ENCODE results near the gene ZNF45. TPM values are rescaled to one million over a fixed set of nuclear protein-coding genes. Genes with fewer than 3 reads are reported as not detected.

Gene ZNF45
- total RNA-seq, 2 experiments from 2014 or later, result 4.0 to 4.6 TPM

- Histone ChIP-seq H3K27ac (ENCODE audit: low read depth in 1 of 2, low read length in 2 of 2) (no peak overlapping the region), H3K9me3 (ENCODE audit: control insufficient read depth in 1 of 2, insufficient read depth in 1 of 2, low read length in 2 of 2) (peaks cover 28 to 40% of the 10 kb centered on the region in 2 experiments), H3K27me3 (ENCODE audit: control insufficient read depth in 1 of 2, insufficient read depth in 2 of 2, low read length in 2 of 2) (no peaks in the 10 kb centered on the region), H3K4me1 (ENCODE audit: insufficient read depth, low read length) (peaks cover 12% of the 10 kb centered on the region), H3K36me3 (ENCODE audit: insufficient read depth, low read length) (no peaks in the 10 kb centered on the region), H3K4me3 (ENCODE audit: low read length) (peak overlapping the region; percentile 71)
- Mint-ChIP-seq H3K27me3 (no peaks in the 10 kb centered on the region), H3K27ac (no peak overlapping the region), H3K9me3 (peaks cover 25% of the 10 kb centered on the region), H3K4me1 (ENCODE audit: low read depth) (peaks cover 25% of the 10 kb centered on the region), H3K4me3 (peak overlapping the region; percentile 91), H3K36me3 (ENCODE audit: low read depth) (peaks cover 80% of the 10 kb centered on the region)
- intact Hi-C loops (cut with DNase I, micrococcal nuclease), result loop anchor here in 1 of 2 experiments (5.0 kb wide), 1 partner anchor 305 kb away; no protein-coding TSS in a partner anchor
- POLR2A ChIA-PET, result interaction anchor here (1.0 kb wide), 1 partner anchor 33 kb away, joined by 4 read pairs; the partner anchor contains the start of gene ZNF45
- TF ChIP-seq CTCF (IDR thresholded peaks at IDR 0.05), result no peak
- ATAC-seq (ENCODE audit: poor library complexity) (no peak), DNase-seq (no peak)
- CTCF ChIA-PET, result no interaction called here
Observed at GRCh38 chr19:43902399-43902798, 32.7 kb downstream of the ZNF45 start.

DNA sequence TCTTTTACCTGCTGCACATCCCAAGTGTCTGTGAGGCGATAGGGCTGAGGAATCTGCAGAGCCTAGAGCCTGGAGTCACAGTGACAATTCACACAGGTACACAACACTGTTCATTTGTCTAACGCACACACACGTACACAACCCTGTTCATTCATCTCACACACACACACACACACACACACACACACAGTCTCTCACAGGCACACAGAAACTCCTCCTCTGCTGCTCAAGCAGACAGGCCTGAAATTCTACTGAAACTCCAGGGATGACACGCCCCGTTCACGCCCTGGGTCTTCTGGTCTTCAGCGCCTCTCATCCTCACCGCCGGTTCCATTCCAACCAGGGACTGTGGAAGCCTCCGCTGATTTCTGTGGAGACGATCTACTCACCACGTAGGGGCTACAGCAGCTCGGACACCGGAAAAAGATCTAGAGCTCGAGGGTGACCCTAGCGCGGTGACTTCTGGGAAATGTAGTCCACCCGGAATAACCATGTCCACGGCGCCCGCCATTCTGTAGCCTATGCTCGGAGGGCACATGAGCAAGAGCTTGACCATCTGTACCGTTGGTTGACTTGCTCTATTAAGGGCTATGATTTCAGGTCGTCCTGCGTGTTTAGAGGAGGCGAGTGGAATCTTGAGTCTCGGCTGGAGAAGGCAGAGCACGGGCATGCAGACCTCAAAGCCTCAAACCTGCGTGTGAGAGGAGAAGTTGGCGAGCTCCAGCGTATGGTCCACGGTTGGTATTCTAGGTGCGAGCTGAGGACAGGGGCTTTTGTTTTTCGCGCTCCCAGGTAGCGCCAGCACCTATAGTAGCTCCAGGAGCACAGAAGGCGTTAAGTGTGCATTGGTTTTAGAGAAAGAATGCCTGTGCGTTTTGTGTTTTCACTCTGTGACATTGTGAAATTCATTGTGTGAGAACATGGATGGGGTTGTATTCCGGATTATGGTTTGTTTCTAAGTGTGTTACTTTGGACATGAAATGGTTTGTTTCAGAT, 33.4 kb downstream of the ZNF45 start:
- H3K4me3 Mint-ChIP-seq, result peak overlapping the region; percentile 91
- peaks cover 22% of the 10 kb centered on the region for H3K9me3 Mint-ChIP-seq
- POLR2A ChIA-PET, result interaction anchor here (0.8 to 1.0 kb wide), 3 partner anchors 34 to 599 kb away, joined by 3 to 4 read pairs (median 3); partner anchors contain the start of genes ZNF180 and ZNF45
- ATAC-seq (ENCODE audit: poor library complexity), result peak; percentile 92
- peak overlapping the region; percentile 75 for H3K27ac Mint-ChIP-seq
- H3K4me3 ChIP-seq (ENCODE audit: low read length), result peak overlapping the region; percentile 71
- H3K27ac ChIP-seq (ENCODE audit: low read depth in 1 of 2, low read length in 2 of 2), result no peak overlapping the region
- H3K9me3 ChIP-seq (ENCODE audit: control insufficient read depth in 1 of 2, insufficient read depth in 1 of 2, low read length in 2 of 2), result peaks cover 31 to 35% of the 10 kb centered on the region in 2 experiments
- no peaks in the 10 kb centered on the region for H3K27me3 Mint-ChIP-seq
- peak; percentile 21 to 76 (median 52) for DNase-seq
- peaks cover 25% of the 10 kb centered on the region for H3K4me1 Mint-ChIP-seq (ENCODE audit: low read depth)
- intact Hi-C loops (cut with DNase I, micrococcal nuclease), result loop anchor here in 1 of 2 experiments (5.0 kb wide), 1 partner anchor 306 kb away; no protein-coding TSS in a partner anchor
- TF ChIP-seq CTCF (IDR thresholded peaks at IDR 0.05), result no peak
- H3K4me1 ChIP-seq (ENCODE audit: insufficient read depth, low read length), result peaks cover 12% of the 10 kb centered on the region
- H3K27me3 ChIP-seq (ENCODE audit: control insufficient read depth in 1 of 2, insufficient read depth in 2 of 2, low read length in 2 of 2), result no peaks in the 10 kb centered on the region
- H3K36me3 Mint-ChIP-seq (ENCODE audit: low read depth), result peaks cover 80% of the 10 kb centered on the region
- H3K36me3 ChIP-seq (ENCODE audit: insufficient read depth, low read length), result no peaks in the 10 kb centered on the region
- CTCF ChIA-PET, result interaction anchor here (1.3 kb wide), 1 partner anchor 12 kb away, joined by 4 read pairs; no protein-coding TSS in a partner anchor

GRCh38 chr19:43895727-43896308, 39.3 kb downstream of the ZNF45 start:
- no peak overlapping the region for H3K4me3 Mint-ChIP-seq
- no peak overlapping the region for H3K4me3 ChIP-seq (ENCODE audit: low read length)
- CTCF ChIA-PET, result no interaction called here
- H3K9me3 ChIP-seq (ENCODE audit: control insufficient read depth in 1 of 2, insufficient read depth in 1 of 2, low read length in 2 of 2), result peaks cover 23 to 29% of the 10 kb centered on the region in 2 experiments
- DNase-seq, result no peak
- no peaks in the 10 kb centered on the region for H3K36me3 ChIP-seq (ENCODE audit: insufficient read depth, low read length)
- no peaks in the 10 kb centered on the region for H3K27me3 ChIP-seq (ENCODE audit: control insufficient read depth in 1 of 2, insufficient read depth in 2 of 2, low read length in 2 of 2)
- H3K36me3 Mint-ChIP-seq (ENCODE audit: low read depth), result peaks cover 81% of the 10 kb centered on the region
- H3K4me1 Mint-ChIP-seq (ENCODE audit: low read depth), result peaks cover 8% of the 10 kb centered on the region
- POLR2A ChIA-PET, result no interaction called here
- no peak for TF ChIP-seq CTCF (IDR thresholded peaks at IDR 0.05)
- H3K9me3 Mint-ChIP-seq, result peaks cover 16% of the 10 kb centered on the region
- H3K27ac Mint-ChIP-seq, result no peak overlapping the region
- intact Hi-C loops (cut with DNase I, micrococcal nuclease), result no loop called here
- no peaks in the 10 kb centered on the region for H3K27me3 Mint-ChIP-seq
- ATAC-seq (ENCODE audit: poor library complexity), result no peak
- H3K4me1 ChIP-seq (ENCODE audit: insufficient read depth, low read length), result no peaks in the 10 kb centered on the region
- no peak overlapping the region for H3K27ac ChIP-seq (ENCODE audit: low read depth in 1 of 2, low read length in 2 of 2)
